HG02981 (cell line): ENCODE results near the gene TYW1B.
"Not testable (repeated sequence)": the region's sequence is repeated elsewhere in the genome, so short reads cannot be mapped to it uniquely, and the experiment has no call there.

Source experiments
- ATAC-seq: cut with Tn5 transposase; IDR thresholded peaks from one replicate; pipeline ENCODE4 v1.9.1; 2021; ENCODE audit warnings: mild to moderate bottlenecking, moderate library complexity; ENCODE audit not compliant: unreplicated experiment

TYW1B gene, protein sequence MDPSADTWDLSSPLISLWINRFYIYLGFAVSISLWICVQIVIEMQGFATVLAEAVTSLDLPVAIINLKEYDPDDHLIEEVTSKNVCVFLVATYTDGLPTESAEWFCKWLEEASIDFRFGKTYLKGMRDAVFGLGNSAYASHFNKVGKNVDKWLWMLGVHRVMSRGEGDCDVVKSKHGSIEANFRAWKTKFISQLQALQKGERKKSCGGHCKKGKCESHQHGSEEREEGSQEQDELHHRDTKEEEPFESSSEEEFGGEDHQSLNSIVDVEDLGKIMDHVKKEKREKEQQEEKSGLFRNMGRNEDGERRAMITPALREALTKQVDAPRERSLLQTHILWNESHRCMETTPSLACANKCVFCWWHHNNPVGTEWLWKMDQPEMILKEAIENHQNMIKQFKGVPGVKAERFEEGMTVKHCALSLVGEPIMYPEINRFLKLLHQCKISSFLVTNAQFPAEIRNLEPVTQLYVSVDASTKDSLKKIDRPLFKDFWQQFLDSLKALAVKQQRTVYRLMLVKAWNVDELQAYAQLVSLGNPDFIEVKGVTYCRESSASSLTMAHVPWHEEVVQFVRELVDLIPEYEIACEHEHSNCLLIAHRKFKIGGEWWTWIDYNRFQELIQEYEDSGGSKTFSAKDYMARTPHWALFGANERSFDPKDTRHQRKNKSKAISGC

GRCh38 chr7:72827839-72828591 is at the start of gene TYW1B:
TYW1B (minus strand) TSS chr7:72828200; CDS start chr7:72828075, 125 bp downstream.
- peak; percentile 90 for ATAC-seq

DNA sequence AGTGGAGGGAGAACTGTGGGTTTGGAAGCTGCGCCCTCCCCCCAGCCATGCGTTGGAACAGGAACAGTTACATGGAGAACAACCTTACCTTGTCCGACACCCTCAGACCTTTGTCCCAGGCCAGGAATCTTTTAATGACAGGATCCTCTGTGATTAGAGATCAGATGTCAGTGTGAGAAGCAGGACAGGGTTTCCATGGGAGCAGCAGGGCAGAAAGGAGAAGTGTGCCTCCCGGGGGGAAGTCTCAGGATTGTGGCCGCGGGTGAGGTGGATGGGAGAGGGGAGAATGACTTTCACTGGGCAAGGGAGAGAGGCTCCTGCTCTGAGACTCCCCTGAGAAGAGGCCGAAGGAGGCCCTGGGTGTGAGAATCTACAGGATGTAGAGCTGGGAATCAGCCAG is 39.6 kb upstream of the TYW1B start:
- not testable (repeated sequence) for ATAC-seq

GRCh38 chr7:72858846-72859400 is 30.9 kb upstream of the TYW1B start:
- ATAC-seq, result not testable (repeated sequence)

DNA sequence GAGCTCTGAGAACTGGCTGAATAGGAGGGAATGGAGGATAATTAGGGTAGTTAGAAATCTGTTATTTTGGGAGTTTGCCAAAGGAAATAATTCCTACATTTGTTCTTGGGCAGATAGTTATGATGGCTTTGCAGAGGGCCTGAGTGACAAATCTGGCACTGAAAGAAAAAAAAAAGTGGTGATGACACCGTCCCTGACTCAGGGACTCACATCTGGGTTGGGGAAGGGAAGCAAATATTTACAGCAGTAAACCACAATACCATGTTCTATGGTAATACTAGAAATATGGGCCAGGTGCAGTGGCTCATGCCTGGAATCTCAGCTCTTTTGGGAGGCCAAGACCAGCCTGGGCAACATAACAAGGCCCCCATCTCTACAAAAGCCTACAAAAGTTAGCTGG is 29.9 kb upstream of the TYW1B start:
- not testable (repeated sequence) for ATAC-seq

GRCh38 chr7:72855261-72855660 is 27.3 kb upstream of the TYW1B start:
- not testable (repeated sequence) for ATAC-seq

DNA sequence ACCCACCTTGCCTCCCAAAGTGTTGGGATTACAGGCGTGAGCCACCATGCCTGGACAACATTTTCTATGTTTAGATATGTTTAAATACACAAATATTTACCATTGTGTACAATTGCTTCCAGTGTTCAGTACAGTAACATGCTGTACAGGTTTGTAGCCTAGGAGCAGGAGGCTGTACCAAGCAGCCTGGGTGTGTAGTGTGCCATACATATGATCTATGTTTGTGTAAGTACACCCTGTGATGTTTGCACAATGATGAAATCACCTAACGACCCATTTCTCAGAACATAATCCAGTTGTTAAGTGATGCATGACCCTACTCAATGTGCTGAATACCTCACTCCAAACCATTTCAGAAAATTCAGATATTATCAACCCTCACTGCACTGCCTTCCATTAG is 24.9 kb upstream of the TYW1B start:
- not testable (repeated sequence) for ATAC-seq

- ATAC-seq, result not testable (repeated sequence)
These were observed 22.7 kb upstream of the TYW1B start for GRCh38 chr7:72850746-72851145.

- ATAC-seq, result not testable (repeated sequence)
These were observed 16.1 kb upstream of the TYW1B start for GRCh38 chr7:72844146-72844545.

- not testable (repeated sequence) for ATAC-seq
These were observed 15.2 kb upstream of the TYW1B start for GRCh38 chr7:72843166-72843565.

GRCh38 chr7:72840966-72841511 is 13.0 kb upstream of the TYW1B start:
- ATAC-seq, result not testable (repeated sequence)

- ATAC-seq, result not testable (repeated sequence)
These were observed 10.3 kb upstream of the TYW1B start for GRCh38 chr7:72838315-72838714.

DNA sequence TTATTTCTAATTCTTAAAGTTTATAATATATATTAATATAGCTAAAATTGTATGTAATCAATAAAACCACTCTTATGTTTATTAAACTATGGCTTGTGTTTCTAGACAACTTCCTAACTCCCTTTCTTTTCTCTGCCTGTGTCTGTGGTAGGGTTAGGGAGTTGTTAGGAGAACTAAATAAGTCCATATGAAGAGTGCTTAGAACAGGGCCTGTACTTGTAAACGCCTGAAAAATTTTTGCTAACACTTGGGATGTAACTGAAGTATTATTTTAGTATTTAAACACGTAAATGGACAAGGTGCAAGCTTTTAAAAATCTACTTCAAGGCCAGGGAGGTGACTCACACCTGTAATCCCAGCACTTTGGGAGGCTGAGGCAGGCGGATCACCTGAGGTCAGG is 9.3 kb upstream of the TYW1B start:
- ATAC-seq, result not testable (repeated sequence)

- ATAC-seq, result not testable (repeated sequence)
These were observed 2.6 kb upstream of the TYW1B start for GRCh38 chr7:72830567-72830966.

GRCh38 chr7:72829687-72830354 is 1.8 kb upstream of the TYW1B start:
- peak; percentile 19 for ATAC-seq

DNA sequence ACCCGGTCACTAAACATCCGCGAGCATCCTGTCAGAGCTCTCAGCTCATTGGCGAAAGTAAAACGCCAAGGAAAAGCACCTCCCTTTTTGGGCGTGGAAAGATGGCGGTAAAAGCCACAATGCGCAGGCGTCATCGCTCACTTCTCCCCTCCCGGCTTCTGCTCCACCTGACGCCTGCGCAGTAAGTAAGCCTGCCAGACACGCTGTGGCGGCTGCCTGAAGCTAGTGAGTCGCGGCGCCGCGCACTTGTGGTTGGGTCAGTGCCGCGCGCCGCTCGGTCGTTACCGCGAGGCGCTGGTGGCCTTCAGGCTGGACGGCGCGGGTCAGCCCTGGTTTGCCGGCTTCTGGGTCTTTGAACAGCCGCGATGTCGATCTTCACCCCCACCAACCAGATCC is 1.3 kb upstream of the TYW1B start:
- peak; percentile 51 for ATAC-seq

GRCh38 chr7:72823765-72824732 is 4.0 kb downstream of the TYW1B start:
- not testable (repeated sequence) for ATAC-seq

- not testable (repeated sequence) for ATAC-seq
These were observed 5.5 kb downstream of the TYW1B start for GRCh38 chr7:72822497-72822896.

DNA sequence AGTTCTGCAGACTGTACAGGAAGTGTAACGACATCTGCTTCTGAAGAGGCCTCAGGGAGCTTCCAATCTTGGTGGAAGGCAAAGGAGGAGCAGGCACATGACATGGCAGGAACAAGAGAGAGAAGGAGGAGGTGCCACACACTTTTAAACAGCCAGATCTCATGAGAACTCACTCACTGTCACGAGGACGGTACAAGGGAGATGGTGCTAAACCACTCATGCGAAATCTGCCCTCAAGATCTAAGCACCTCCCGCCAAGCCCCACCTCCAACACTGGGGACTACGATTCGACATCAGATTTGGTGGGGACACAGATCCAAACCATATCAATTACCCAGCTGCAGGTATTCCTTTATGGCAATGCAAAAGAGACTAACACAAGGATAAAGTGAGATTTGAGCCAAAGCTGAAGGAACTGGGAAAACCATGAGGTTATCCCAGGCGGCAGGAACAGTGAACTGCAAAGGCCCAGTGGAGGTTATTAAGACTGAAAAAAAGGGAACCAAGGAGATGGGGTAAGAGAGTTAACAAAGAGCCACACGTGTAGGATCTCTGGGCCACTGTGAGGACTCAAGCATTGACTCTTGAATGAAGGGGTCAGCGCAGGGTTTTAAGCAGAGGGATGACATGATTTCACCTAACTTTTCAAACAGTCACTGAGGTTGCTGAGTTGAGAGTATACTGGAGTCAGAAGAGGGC is 9.2 kb downstream of the TYW1B start:
- ATAC-seq, result not testable (repeated sequence)
